Stimulated activated CD8-positive, alpha-beta memory T cell treated with anti-CD3 and anti-CD28 coated beads, Interleukin-2, amount 100 ng/mL, for 48 hours (primary cell): ENCODE data around the gene MPZL1.
"Not testable (repeated sequence)": the region's sequence is repeated elsewhere in the genome, so short reads cannot be mapped to it uniquely, and the experiment has no call there.

ENCODE experiments used
- DNase-seq, 2 donors: peaks; one replicate each; pipeline ENCODE4 v3.0.0-alpha.2; 2020; ENCODE audit warnings: low read depth in 2 of 2

Gene MPZL1

DNA sequence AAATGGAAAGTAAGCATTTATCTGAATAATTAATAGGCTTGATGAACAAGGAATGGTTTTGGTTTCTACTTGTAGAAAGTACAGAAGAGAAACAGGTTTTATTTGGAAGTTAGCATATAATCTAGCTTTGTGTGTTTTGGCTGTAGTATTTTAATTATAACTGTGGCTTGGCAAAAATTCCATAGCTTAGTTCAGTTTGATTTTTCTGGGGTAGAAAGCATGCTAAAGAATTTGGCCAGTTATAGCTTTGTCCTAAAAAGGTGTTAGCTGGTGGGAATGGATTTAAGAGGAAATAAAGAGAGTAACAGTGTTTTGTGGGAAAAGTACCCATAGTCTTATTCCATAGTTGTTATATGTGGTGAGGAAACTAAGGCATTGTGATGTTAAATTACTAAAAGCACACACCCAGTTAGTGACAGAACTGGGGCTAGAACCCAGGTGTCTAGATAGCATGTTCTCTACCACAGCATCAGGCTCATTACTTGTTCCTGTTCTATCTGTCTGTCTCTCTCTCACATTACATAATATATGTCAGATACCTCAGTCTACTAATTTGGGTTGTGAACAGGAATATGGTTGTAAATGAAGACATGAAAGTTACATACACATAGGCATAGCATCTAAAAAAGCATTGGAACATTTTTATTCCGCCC lies 55.0 kb downstream of the MPZL1 start:
- DNase-seq = no peak

DNA sequence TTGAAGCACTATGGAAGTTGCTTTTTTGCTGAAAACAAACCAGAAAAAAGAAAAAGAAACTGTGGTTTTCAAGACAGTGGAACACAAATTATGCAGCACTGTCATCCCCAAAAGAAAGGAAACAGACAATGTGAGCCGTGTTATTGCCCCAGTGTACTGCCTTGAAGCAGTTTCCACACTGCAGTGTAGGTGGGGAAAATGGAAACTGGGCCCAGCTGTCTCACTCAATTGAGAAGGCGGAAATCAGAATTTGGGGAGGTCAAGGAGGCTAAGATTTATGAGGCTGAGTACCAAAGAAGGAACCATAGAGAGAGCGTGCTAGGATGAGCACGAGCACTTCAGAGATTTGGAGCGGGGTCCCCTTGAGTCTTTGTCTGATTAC lies 55.5 kb downstream of the MPZL1 start:
- no peak for DNase-seq

DNA sequence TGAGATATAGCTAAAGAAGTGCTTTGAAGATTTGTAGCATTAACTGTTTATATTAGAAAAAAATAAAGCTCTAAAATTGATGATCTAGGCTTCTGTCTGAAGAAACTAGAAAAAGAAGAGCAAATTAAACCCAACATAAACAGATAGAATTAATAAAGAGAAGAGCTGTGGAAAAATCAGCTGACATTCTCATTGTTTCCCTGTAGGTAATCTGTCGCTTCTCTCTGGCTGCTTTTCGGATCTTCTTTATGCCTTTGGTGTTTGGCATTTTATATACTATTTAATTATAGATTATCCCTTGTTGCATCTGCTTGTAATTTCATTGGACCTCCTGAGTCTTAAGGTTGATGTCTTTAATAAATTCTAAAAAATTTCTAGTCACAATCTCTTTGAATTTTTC lies 59.8 kb downstream of the MPZL1 start:
- no peak for DNase-seq

DNA sequence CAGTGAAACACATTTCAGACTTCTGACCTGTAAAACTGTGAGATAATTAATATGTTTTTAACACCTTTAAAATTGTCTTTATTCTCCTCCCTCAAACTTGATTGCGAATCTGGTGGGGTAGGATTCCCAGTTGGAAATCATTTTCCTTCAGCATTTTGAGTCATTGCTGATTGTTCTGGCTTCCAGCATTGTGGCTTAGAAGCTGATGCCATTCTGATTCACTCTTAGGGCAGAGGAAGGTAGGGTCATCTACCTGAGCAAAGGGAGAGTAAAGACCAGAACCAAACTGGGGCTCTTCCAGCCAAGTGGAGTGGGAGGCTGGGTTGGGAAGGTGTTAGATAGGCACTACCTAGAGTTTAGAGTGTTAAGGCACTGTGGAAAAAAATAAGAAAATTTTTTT lies 61.2 kb downstream of the MPZL1 start:
- no peak for DNase-seq

DNA sequence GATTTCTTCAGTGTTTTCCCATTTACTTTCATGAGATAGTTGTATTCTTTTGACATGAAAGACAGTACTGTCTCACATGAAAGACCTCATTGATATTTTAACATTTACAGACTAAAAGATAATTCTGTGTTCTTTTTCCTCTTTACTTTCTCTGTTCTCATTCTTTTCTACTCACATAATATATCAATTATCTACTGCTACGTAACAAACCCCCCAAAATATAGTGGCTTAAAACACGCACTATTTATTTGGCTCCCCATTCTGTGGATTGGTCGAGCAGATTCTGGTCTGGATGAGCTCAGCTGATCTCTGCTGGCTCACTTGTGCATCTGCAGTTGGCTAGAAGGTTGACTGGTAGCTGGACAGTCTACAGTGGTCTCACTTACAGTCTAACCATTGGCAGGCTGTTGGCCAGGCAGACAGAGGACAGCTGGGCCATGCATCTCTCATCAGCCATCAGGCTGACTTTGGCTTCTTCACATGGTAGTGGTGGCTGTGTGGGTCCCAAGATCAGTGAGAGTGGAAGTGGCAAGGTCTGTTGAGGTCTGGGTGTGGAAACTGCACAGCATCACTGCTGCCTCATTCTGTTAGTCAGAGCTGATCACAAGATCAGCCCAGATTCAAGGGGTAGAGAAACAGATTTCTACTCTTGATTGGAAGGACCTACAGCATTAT lies 63.2 kb downstream of the MPZL1 start:
- DNase-seq = no peak

DNA sequence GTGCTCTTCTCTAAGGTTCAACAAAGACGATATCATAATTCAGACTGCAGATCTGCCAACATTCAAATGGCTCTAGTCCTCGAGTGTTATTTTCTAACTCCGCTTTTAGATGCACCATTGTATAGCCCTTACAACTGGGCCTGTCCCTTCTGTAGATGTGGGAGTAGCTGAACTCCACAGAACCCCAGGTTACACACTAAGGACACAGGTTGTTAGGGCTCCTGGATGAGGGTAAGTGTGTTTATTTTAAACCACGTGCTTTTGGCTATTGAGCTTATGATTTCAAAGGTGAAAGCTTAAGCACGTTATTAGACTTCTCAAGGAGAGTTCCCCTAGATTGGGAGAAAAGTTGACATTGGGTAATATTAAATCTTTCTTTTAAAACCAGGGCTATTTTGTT lies 64.7 kb downstream of the MPZL1 start:
- DNase-seq = no peak

DNA sequence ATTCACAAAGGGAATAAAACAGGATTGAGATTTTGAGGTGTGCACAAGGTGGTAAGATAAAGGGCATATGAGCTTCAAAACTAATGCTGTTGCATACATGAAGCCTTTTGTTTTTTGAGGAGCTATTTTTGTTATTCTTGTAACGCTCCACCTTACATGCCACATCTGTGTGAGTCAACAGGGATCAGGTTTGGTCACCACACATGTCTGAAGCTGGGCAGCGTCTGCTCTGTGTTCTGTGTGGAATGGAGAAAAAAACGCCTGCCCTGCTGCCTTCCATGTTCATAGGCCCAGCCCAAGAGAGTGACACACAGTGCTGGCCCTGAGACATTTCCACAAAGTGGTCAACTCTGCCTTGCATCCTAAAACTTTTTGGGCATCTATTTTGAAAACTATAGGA lies 67.7 kb downstream of the MPZL1 start:
- no peak for DNase-seq

DNA sequence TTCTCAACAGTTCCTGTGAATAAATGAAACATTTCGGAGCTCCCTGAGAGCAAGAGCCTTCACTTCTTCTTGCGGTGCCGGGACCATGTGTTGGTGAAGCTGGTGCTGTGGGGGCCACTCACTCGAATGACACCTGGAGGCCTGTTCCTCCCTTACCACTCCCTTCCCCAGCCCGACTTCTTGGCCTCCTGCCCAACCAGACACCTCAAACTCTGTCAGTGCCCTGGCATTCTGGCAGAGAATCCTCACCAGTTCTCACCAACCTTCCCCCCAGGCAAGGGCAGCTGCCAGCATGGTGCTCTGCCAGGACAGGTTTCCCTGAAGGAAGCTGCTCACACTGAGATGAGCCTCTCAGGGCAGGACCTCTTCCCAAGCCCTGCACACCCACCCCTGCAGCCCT lies 68.3 kb downstream of the MPZL1 start:
- DNase-seq = no peak

DNA sequence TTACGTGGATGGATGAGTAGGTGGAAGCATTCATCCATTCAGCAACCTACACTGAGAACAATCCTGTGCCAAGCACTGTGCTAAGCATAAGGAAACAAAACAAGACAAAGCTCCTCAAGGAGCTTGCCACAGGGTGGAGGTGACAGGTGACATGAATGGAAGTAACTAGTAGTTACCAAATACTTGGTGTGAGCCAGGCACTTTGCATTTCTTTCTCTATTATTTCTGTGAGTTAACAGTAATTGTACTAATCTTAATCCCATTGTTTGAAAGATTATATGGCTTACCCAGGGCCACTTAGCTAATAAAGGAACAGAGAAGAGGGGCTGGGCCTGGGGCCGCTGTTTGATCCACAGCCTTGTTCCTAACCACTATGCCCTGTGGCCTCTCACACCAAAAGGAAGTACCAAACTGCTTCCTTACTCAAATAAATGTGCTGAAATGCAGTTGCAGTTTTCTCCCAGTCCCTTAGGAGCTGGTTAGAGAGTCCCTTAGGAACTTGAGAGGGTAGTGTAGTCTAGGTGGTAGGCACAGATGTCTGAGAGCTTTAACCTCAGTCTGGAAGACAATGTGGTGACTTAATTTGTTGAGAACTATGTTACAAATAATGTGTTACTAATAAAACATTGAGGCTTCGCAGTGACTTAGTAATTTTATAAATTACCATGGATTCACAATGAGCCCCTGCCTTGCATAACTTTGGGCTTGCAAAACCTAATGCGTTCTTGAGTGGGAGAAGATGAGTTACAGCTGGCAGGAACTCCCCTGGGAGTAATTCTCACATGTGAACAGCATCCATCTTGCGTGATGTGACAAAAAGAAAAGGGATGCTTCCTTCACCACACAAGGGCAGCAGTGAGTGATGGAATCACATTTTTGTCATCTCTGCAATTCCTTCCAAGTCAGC lies 69.8 kb downstream of the MPZL1 start:
- no peak for DNase-seq

DNA sequence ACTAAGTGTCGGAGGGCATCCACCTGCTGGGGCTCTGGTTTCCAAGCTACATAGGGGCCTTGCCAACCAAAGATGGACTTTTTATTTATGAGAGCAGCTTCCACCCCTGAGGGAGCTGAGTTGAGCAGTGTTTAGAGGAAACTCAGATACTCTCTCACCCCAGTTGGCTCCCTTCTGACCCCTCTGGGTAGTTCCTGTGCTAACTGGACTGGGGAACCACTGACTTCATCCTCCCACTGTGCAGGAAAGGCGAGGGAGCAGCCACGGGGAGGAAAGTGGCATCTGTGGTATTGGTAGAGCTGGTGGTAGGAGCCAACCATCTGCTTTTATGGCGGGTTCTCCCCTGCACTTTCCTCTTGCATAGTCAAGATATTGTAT lies 70.4 kb downstream of the MPZL1 start:
- DNase-seq = no peak

DNA sequence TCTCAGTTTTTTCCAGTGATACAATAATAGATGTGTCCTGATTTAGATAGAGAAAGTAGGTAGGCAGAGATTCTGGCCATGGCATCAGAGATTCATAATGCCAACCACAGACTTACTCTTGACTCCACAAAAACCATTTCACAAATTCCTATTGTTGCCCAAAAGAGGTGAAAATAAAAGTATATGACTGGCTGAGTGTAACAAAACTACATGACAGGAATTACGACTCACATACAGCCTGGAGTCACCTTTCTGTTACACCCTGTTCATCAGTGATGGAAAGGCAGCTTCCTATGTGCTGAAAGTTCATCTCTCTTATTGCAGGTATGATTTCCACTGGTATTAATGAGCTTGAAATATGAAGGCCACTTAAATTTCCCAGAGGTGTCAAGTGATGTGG lies 72.3 kb downstream of the MPZL1 start:
- no peak for DNase-seq

DNA sequence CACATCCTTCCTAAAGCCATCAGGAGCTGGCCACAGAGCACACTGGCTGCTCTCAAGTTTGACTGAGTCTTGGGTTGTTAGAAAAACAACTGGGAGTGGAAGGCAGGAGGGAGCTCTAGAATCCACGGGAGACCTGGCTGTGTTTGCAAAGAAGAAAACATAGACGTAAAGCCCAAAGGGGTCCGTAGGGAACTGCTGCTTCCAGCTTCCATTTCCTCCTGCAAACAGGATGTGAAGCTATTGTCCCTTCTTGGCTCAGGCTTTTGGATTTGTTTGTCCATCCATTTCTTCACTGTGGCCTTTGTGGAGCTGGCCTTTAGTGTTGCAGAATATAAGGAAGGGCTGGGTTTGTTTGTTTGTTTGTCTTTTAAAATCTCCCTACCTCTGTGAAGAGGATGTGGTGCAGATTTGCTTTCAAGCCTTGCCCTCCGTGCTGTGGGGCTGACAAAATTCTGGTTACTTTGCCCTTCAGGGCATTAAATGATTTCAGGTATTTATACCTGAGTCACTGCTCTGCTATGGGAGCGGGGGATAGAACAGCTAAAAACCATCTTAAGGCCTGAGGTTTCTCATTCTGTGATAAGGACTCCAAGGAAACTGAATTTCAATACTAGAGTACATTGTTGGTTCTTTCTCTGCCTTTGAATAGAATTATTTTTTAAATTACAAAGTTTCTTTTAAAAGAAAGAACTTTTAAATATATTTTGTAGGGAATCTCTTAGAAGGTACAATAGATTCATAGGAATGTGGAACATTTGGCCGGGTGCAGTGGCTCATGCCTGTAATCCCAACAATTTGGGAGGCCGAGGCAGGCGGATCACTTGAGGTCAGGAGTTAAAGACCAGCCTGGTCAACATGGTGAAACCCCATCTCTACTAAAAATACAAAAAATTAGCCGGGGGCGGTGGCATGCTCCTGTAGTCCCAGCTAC lies 74.3 kb downstream of the MPZL1 start:
- DNase-seq = no peak

DNA sequence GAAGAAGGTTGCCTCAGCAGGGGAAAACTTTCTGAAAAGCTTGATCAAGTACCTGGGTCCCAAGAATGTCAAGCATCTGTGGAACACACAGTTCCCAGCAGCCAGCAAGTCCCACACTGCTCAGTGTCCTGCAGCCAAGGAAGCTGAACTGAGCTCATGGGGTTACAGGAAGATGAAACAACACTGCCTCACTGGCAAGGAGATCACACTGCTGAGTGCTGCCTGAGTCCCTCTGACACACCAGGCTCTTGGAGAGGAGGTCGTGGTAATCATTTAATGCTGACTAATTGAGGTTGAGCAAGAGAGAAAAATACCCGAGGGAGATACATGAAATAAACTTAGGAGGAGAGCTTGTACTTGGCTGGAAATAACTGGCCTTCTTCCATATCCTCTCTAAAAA lies 75.2 kb downstream of the MPZL1 start:
- no peak for DNase-seq

DNA sequence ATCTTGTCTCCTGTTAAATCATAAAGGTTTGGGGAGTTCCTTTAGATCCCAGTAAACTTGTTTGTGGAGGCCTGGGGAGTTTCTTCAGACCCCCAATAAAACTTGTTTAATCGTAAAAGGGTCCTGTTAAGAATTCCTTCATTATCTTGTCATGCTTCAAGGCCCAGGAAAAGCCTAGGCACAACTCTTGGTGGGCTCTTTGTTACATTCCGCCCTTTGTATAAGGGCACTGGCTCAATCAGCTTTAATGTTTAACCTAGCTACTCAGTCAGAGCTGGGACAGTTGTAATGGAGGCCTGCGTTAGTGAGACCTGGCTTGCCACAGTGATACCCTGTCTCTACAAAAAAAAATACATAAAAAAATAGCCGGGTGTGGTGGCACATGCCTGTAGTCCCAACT lies 77.2 kb downstream of the MPZL1 start:
- no peak for DNase-seq

DNA sequence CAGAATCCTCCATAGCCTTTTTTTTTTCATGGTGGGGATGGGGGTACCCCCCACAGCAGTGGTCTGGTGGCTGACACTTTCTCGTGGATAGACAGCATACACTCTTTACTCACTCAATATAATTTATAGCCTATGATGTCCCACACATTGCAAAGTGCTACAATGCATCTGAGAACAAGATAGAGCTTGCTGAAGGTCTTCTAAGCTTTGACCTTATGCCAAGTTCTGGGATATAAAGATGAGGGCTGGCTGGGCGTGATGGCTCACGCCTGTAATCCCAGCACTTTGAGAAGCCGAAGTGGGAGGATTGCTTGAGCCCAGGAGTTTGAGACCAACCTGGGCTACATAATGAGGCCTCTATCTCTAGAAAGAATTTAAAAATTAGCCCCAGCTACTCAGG lies 78.0 kb downstream of the MPZL1 start:
- no peak for DNase-seq

DNA sequence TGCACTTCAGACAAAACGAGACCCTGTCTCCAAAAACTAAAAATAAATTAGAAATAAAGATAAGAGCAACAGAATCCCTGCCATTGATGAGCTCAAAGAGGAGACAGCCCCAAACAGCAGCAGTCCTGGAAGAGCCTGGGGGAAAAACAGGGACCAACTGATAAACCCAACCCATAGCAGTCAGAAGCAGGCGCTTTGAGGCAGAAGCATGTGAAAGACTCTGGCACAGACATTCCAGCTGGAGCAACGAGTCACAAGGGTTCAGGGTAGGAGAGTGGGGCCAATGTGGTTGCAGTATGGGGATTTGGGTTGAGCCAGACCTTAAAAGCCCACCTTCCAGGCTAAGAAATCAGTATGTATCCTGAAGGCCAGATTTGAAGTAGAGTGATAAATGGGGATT lies 78.5 kb downstream of the MPZL1 start:
- DNase-seq = no peak

DNA sequence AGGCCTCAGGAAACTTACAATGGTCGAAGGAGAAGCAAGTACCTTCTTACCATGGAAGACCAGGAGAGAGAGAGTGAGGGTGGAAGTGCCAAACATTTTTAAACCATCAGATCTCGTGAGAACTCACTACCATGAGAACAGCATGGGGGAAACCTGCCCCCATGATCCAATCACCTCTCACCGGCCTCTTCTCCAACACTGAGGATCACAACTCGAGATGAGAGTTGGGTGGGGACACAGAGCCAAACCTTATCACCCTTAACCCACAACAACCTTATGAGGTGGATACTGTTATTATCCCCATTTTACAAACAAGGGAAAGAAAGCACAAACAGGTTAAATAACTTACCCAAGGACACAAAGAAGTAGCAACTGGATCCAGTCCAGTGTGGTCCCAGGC lies 80.5 kb downstream of the MPZL1 start:
- no peak for DNase-seq

DNA sequence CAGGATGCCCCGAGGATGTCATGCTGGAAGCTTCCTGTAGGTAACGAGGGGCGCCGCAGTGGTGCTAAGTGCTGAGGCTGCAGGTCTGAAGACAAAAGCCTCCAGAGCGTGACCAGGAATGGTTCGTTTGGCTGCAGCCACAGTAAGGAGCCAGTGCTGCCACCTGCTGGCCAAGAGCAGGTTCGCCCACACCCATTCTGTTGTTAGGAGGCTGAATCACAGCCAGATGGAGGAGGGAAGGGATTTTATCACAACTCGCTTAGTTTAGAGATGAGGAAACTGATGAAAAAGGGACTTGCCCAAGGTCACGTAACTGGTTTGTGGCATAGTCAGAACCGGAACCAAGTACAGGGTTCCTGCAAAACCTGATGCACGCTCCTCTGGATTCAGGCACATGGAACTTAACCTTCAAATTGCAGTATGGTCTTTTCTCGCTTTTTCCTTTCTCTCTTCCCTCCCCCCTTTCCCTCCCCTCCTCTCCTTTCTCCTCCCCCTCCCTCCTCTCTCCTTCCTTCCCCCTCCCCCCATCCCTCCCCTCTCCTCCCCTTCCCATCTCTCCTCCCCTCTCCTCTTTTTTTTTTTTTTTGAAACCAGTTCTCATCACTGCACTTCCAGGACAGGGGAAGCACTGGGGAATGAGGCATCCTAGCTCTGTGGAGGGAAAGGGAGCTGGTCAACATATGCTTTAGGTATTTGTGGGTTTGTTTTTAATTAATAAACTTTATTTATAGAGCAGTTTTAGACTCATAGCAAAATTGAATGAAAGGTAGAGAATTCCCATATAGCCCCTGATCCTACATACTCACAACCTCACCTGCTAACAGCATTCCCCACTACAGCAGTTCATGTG lies 81.8 kb downstream of the MPZL1 start:
- DNase-seq = peak; percentile 75 to 83

DNA sequence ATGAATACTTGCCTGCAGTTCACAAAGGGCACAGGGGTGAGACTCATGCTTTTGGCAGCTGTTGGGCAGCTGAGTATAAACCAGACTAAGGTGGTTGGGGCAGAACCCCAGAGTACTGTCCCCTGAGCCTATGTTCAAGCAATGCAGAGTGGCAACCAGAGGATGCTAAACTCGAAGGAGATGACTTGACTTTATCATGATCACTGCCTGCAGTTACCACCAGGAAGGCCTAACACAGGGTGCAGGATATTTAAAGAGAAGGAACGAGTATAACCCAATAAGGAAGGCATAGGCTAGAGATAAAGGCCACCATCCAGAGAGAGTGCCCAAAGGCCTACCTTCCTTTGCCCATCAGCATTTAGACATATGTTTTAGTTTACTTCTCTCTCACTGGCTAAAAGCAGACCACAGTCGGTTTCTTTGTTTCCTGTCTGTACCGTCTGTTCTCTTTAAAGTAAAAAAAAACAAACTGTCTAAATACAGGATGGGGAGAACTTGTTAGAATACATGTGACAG lies 83.3 kb downstream of the MPZL1 start:
- no peak for DNase-seq

DNA sequence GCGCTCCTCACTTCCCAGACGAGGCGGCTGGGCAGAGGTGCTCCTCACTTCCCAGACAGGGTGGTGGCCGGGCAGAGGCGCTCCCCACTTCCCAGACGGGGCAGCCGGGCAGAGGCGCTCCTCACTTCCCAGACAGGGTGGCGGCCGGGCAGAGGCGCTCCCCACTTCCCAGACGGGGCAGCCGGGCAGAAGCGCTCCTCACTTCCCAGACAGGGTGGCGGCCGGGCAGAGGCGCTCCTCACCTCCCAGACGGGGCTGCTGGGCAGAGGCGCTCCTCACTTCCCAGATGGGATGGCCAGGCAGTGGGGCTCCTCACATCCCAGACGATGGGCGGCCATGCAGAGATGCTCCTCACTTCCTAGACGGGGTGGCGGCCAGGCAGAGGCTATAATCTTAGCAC lies 84.5 kb downstream of the MPZL1 start:
- not testable (repeated sequence) for DNase-seq

DNA sequence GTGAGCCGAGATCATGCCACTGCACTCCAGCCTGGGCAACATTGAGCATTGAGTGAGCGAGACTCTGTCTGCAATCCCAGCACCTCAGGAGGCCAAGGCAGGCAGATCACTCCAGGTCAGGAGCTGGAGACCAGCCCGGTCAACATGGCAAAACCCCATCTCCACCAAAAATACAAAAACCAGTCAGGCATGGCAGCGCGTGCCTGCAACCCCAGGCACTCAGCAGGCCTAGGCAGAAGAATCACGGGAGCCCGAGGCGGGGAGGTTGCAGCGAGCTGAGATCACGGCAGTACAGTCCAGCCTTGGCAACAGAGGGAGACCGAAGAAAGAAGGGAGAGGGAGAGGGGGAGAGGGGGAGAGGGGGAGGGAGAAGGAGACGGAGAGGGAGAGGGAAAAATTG lies 84.9 kb downstream of the MPZL1 start:
- not testable (repeated sequence) for DNase-seq
